Lower leg skin (tissue), 3 donors: ENCODE measurements around the gene BLMH.

ENCODE experiments used
- POLR2A ChIP-seq, 2 donors: fragments of 450-650 bp; IDR thresholded peaks; one replicate each; pipeline ENCODE4 v1.6.1; 2016 to 2017; ENCODE audit warnings: antibody characterized with exemption in 2 of 2, mild to moderate bottlenecking in 1 of 2, moderate library complexity in 1 of 2
- TF ChIP-seq, protein P1 (sequence below), 3 donors: fragments of 450-650 bp; IDR thresholded peaks; one replicate each; pipeline ENCODE4 v1.5.1; 2016; ENCODE audit warnings: antibody characterized with exemption in 3 of 3, mild to moderate bottlenecking in 3 of 3, moderate library complexity in 2 of 3

DNA sequence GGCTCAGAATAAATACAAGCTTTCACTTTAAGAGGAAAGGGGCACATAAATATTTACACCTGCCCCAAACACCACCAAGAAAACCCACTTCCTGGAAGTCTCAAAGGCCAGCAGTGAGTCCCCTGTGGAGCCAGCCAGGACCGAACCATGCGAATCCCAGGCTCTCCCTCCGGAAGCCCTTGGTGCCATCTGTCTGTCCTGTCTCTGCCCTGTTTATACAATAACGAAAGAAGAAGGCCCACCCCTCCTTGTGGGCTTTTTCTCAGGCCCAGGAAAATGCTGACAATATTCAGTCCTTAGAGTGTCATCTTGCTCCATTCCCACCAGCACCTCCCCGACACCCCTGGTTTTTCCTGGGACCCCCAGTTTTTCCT lies 52.7 kb downstream of the BLMH start:
- TF ChIP-seq, protein P1, sequence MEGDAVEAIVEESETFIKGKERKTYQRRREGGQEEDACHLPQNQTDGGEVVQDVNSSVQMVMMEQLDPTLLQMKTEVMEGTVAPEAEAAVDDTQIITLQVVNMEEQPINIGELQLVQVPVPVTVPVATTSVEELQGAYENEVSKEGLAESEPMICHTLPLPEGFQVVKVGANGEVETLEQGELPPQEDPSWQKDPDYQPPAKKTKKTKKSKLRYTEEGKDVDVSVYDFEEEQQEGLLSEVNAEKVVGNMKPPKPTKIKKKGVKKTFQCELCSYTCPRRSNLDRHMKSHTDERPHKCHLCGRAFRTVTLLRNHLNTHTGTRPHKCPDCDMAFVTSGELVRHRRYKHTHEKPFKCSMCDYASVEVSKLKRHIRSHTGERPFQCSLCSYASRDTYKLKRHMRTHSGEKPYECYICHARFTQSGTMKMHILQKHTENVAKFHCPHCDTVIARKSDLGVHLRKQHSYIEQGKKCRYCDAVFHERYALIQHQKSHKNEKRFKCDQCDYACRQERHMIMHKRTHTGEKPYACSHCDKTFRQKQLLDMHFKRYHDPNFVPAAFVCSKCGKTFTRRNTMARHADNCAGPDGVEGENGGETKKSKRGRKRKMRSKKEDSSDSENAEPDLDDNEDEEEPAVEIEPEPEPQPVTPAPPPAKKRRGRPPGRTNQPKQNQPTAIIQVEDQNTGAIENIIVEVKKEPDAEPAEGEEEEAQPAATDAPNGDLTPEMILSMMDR (IDR thresholded peaks at IDR 0.05): no peak
- no peak for TF ChIP-seq POLR2A (IDR thresholded peaks at IDR 0.05)
